Panc1 (cell line): ENCODE results near the gene DCDC2B. TPM values are rescaled to one million over a fixed set of nuclear protein-coding genes. Genes with fewer than 3 reads are reported as not detected.

Experiments used
- ATAC-seq: fragments of 200-7000 bp; cut with Tn5 transposase; 2 replicates; pipeline ENCODE4 v1.9.1; 2020; ENCODE audit warnings: mild to moderate bottlenecking, moderate library complexity
- BruUV-seq: library from RNA; stranded (reverse); fragments of 400-500 nt; replicated peaks from 2 replicates; lab custom pipeline; 2021; lab: Mats Ljungman, UMichigan
- CTCF ChIA-PET: fragments of 300-600 bp; sonication (Branson Sonifier 250); formaldehyde crosslinking; loops from one replicate; lab custom pipeline; 2022; ENCODE audit warnings: antibody characterized with exemption; lab: Charles Lee
- POLR2A ChIA-PET: fragments of 300-600 bp; sonication (Branson Sonifier 250); formaldehyde crosslinking; loops from one replicate; lab custom pipeline; 2022; ENCODE audit warnings: antibody characterized with exemption; lab: Charles Lee
- DNase-seq: peaks from one replicate; pipeline ENCODE4 v3.0.0-alpha.2; 2010; ENCODE audit warnings: low read depth, low spot score
- H3K27ac ChIP-seq: 2 replicates; pipeline ENCODE4 v1.5.1; 2011; ENCODE audit warnings: mild to moderate bottlenecking, low read length, inconsistent platforms
- H3K27me3 ChIP-seq: fragments of 200-500 bp; sonication (Bioruptor generic); 2 replicates; pipeline ENCODE4 v1.6.0; 2014; ENCODE audit warnings: low read length, inconsistent platforms; ENCODE audit not compliant: control insufficient read depth, insufficient read depth
- H3K36me3 ChIP-seq: fragments of 200-500 bp; sonication (Bioruptor generic); 2 replicates; pipeline ENCODE4 v1.5.1; 2014; ENCODE audit warnings: inconsistent platforms, mild to moderate bottlenecking, low read length, moderate library complexity; ENCODE audit not compliant: control insufficient read depth, insufficient read depth
- H3K4me1 ChIP-seq: 2 replicates; pipeline ENCODE4 v1.5.1; 2011; ENCODE audit warnings: inconsistent platforms, mild to moderate bottlenecking, low read length, moderate library complexity; ENCODE audit not compliant: control insufficient read depth, insufficient read depth
- H3K4me3 ChIP-seq, 2 experiments: 2 replicates each; pipeline ENCODE4 v1.5.1; 2011 to 2012; ENCODE audit warnings: low read depth in 2 of 2, low read length in 2 of 2, mild to moderate bottlenecking in 2 of 2, inconsistent platforms in 1 of 2, moderate library complexity in 1 of 2
- H3K9me3 ChIP-seq: fragments of 200-500 bp; sonication (Bioruptor generic); 2 replicates; pipeline ENCODE4 v1.5.1; 2014; ENCODE audit warnings: low read depth, mild to moderate bottlenecking, inconsistent platforms, low read length, moderate library complexity; ENCODE audit not compliant: control insufficient read depth, insufficient read depth
- CTCF ChIP-seq: fragments of 450-650 bp; IDR thresholded peaks from 2 replicates; pipeline ENCODE4 v1.5.1; 2017; ENCODE audit warnings: mild to moderate bottlenecking
- POLR2AphosphoS5 ChIP-seq: IDR thresholded peaks from 2 replicates; pipeline ENCODE4 v1.6.1; 2012; ENCODE audit warnings: mild to moderate bottlenecking, low read depth, low read length, moderate library complexity
- REST ChIP-seq, 2 experiments: IDR thresholded peaks; 2 replicates each; pipeline ENCODE4 v1.6.1; 2011 to 2012; ENCODE audit warnings: low read depth in 2 of 2, control low read depth in 1 of 2, low read length in 1 of 2, mild to moderate bottlenecking in 1 of 2, moderate library complexity in 1 of 2; ENCODE audit not compliant: insufficient read depth in 1 of 2
- SIN3A ChIP-seq: IDR thresholded peaks from 2 replicates; pipeline ENCODE4 v1.6.1; 2012; ENCODE audit warnings: low read depth, mild to moderate bottlenecking, low read length, moderate library complexity, borderline replicate concordance; ENCODE audit not compliant: insufficient read depth
- TCF7L2 ChIP-seq: IDR thresholded peaks from 2 replicates; pipeline ENCODE4 v1.6.1; 2011; ENCODE audit warnings: mild to moderate bottlenecking, low read depth, low read length, inconsistent platforms
- in situ Hi-C: cut with HindIII; loops from 2 replicates; pipeline ENCODE4 v1.10.0; 2016; ENCODE audit warnings: low sequenced_read_pairs, low pct_unique_long_range_greater_than_20kb
- intact Hi-C: fragments of 100-400 bp; cut with micrococcal nuclease; formaldehyde crosslinking; loops from one replicate; pipeline ENCODE4 v1.10.0; 2022; ENCODE audit not compliant: unreplicated experiment
- total RNA-seq: library from RNA; stranded (reverse); gene quantifications from one replicate; pipeline ENCODE4 v1.2.1, GENCODE V29; 2021; ENCODE audit not compliant: unreplicated experiment

Gene DCDC2B
- total RNA-seq, 1 experiment from 2014 or later = not detected

- CTCF ChIA-PET = no interaction called here
- ATAC-seq = no peak
- H3K36me3 ChIP-seq = peaks cover 26% of the 10 kb centered on the region
- in situ Hi-C loops = no loop called here
- H3K27me3 ChIP-seq = no peaks in the 10 kb centered on the region
- H3K27ac ChIP-seq = no peak overlapping the region; the same call in 1 of the 2 replicates
- no peak for DNase-seq
- POLR2A ChIA-PET = no interaction called here
- peaks cover 43% of the 10 kb centered on the region for H3K4me1 ChIP-seq
- no peaks in the 10 kb centered on the region for H3K9me3 ChIP-seq
- intact Hi-C loops = no loop called here
- no peak overlapping the region for H3K4me3 ChIP-seq
- TF ChIP-seq TCF7L2 (no peak), SIN3A (no peak), CTCF (no peak), REST (IDR thresholded peaks at IDR 0.05; ENCODE audit: insufficient read depth in 1 of 2, low read depth in 2 of 2, low read length in 1 of 2) (no peak), POLR2AphosphoS5 (peak; percentile 18; the same call in 1 of the 2 replicates)
- BruUV-seq = TSS peak; percentile 70
These were observed 12.7 kb upstream of the DCDC2B start for GRCh38 chr1:32195972-32196823.

GRCh38 chr1:32197074-32197473 lies 11.8 kb upstream of the DCDC2B start:
- CTCF ChIA-PET = no interaction called here
- no TSS peak for BruUV-seq
- Histone ChIP-seq H3K27ac (no peak overlapping the region), H3K4me3 (no peak overlapping the region), H3K36me3 (peaks cover 21% of the 10 kb centered on the region), H3K9me3 (no peaks in the 10 kb centered on the region), H3K27me3 (no peaks in the 10 kb centered on the region), H3K4me1 (peaks cover 48% of the 10 kb centered on the region)
- TF ChIP-seq SIN3A = no peak
- no peak for TF ChIP-seq REST (IDR thresholded peaks at IDR 0.05; ENCODE audit: insufficient read depth in 1 of 2, low read depth in 2 of 2, low read length in 1 of 2)
- TF ChIP-seq POLR2AphosphoS5 = no peak
- intact Hi-C loops (no loop called here), in situ Hi-C loops (no loop called here)
- DNase-seq (no peak), ATAC-seq (no peak)
- POLR2A ChIA-PET = interaction anchor here (0.6 kb wide), 2 partner anchors 90 to 118 kb away, joined by 4 read pairs; no protein-coding TSS in a partner anchor
